ENCODE measurements around the gene CMTM1.

DNA sequence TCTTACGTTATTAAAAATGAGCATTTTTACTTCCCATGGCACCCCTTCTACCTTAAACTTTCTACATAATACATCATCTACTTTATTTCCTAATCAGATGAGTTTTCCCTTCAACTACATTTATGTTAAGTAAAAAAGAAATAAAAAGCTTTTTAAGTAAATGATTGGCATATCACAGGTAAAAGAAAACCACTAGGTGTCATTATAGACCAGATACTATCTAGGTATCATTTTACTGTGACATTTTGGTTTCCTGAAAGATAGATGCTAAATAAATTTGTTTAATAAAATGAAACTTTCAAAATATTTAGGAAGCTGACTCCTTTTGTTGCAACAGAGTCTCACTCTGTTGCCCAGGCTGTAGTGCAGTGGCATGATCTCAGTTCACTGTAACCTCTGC is 3.8 kb upstream of the CMTM1 start:
- TF ChIP-seq, protein P1, sequence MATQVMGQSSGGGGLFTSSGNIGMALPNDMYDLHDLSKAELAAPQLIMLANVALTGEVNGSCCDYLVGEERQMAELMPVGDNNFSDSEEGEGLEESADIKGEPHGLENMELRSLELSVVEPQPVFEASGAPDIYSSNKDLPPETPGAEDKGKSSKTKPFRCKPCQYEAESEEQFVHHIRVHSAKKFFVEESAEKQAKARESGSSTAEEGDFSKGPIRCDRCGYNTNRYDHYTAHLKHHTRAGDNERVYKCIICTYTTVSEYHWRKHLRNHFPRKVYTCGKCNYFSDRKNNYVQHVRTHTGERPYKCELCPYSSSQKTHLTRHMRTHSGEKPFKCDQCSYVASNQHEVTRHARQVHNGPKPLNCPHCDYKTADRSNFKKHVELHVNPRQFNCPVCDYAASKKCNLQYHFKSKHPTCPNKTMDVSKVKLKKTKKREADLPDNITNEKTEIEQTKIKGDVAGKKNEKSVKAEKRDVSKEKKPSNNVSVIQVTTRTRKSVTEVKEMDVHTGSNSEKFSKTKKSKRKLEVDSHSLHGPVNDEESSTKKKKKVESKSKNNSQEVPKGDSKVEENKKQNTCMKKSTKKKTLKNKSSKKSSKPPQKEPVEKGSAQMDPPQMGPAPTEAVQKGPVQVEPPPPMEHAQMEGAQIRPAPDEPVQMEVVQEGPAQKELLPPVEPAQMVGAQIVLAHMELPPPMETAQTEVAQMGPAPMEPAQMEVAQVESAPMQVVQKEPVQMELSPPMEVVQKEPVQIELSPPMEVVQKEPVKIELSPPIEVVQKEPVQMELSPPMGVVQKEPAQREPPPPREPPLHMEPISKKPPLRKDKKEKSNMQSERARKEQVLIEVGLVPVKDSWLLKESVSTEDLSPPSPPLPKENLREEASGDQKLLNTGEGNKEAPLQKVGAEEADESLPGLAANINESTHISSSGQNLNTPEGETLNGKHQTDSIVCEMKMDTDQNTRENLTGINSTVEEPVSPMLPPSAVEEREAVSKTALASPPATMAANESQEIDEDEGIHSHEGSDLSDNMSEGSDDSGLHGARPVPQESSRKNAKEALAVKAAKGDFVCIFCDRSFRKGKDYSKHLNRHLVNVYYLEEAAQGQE (IDR thresholded peaks at IDR 0.05; ENCODE audit: low read depth), result no peak
- no peak for TF ChIP-seq YY1 (IDR thresholded peaks at IDR 0.05; ENCODE audit: extremely low read depth, insufficient replicate concordance, low read depth, low read length)
- TF ChIP-seq EZH2phosphoT487 (IDR thresholded peaks at IDR 0.05; ENCODE audit: borderline replicate concordance), result no peak
- TF ChIP-seq, protein P2, sequence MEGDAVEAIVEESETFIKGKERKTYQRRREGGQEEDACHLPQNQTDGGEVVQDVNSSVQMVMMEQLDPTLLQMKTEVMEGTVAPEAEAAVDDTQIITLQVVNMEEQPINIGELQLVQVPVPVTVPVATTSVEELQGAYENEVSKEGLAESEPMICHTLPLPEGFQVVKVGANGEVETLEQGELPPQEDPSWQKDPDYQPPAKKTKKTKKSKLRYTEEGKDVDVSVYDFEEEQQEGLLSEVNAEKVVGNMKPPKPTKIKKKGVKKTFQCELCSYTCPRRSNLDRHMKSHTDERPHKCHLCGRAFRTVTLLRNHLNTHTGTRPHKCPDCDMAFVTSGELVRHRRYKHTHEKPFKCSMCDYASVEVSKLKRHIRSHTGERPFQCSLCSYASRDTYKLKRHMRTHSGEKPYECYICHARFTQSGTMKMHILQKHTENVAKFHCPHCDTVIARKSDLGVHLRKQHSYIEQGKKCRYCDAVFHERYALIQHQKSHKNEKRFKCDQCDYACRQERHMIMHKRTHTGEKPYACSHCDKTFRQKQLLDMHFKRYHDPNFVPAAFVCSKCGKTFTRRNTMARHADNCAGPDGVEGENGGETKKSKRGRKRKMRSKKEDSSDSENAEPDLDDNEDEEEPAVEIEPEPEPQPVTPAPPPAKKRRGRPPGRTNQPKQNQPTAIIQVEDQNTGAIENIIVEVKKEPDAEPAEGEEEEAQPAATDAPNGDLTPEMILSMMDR (IDR thresholded peaks at IDR 0.05 in 2 of 3, conservative IDR thresholded peaks at IDR 0.05 in 1 of 3; ENCODE audit: borderline replicate concordance in 1 of 3, insufficient read depth in 1 of 3, low read depth in 2 of 3, low read length in 2 of 3), result peak in 2 of 3 experiments; percentile 30; a peak in 2 of 6 replicates
- TF ChIP-seq EZH2 (IDR thresholded peaks at IDR 0.05), result no peak
